ENCODE results near the gene CISH. TPM values are rescaled to one million over a fixed set of nuclear protein-coding genes. Genes with fewer than 3 reads are reported as not detected.

CISH gene
- total and polyA plus RNA-seq, 9 donors: 6.2 to 28.0 (median 21.9) TPM

GRCh38 chr3:50567386-50568167, 44.0 kb downstream of the CISH start, which contains the start of gene C3orf18:
Gene C3orf18, minus strand, starts transcription at chr3:50567747. Its CDS starts 2,048 bp downstream, at chr3:50565699.
- no peak for TF ChIP-seq EP300 (IDR thresholded peaks at IDR 0.05)
- TF ChIP-seq POLR2A (IDR thresholded peaks at IDR 0.05): no peak
- TF ChIP-seq CTCF (IDR thresholded peaks at IDR 0.05): no peak
- peak; percentile 93 to 95 (median 94) for DNase-seq
- no peaks in the 10 kb centered on the region for H3K9me3 ChIP-seq
- intact Hi-C loops (cut with DNase I): no loop called here
- no peaks in the 10 kb centered on the region for H3K27me3 ChIP-seq
- H3K36me3 ChIP-seq: no peaks in the 10 kb centered on the region
- peaks cover 13% of the 10 kb centered on the region for H3K4me1 ChIP-seq (ENCODE audit: insufficient read depth)
- H3K27ac ChIP-seq: peak within 1 kb of the TSS; percentile 32 to 84
- H3K4me3 ChIP-seq: peak within 1 kb of the TSS; percentile 71
- 1 to 3% (median 1%) methylated on average over 19 to 53 of the region's 53 CpGs for WGBS, 3 donors

GRCh38 chr3:50567011-50567385, 44.6 kb downstream of the CISH start:
- WGBS, 3 donors: 5 to 10% (median 6%) methylated on average over 11 of the region's 11 CpGs
- no peak for TF ChIP-seq POLR2A (IDR thresholded peaks at IDR 0.05)
- no peak for TF ChIP-seq EP300 (IDR thresholded peaks at IDR 0.05)
- no peak for TF ChIP-seq CTCF (IDR thresholded peaks at IDR 0.05)
- H3K4me1 ChIP-seq (ENCODE audit: insufficient read depth): peaks cover 11% of the 10 kb centered on the region
- no peaks in the 10 kb centered on the region for H3K27me3 ChIP-seq
- H3K27ac ChIP-seq: peak overlapping the region; percentile 32 to 84
- H3K9me3 ChIP-seq: no peaks in the 10 kb centered on the region
- peak overlapping the region; percentile 71 for H3K4me3 ChIP-seq
- intact Hi-C loops (cut with DNase I): no loop called here
- DNase-seq: no peak
- no peaks in the 10 kb centered on the region for H3K36me3 ChIP-seq

DNA sequence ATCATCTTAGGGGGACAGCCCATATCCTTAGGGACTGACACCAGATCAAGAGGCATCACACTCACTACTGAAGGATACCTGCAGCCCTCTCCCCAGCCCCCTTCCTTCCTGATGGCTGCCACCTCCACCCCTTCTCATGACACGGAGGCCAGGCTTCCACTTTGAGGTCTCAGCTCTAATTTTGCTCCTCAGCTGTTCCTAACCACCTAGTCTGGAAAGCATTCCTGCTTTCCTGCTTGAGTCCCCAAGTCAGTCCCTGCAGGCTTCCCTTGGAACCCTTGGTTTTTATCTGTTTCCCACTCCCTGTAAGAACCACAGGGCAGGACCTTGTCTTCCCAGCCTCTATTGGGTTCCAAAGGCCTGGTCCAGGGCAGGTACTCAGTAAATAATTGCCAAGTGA, 47.3 kb downstream of the CISH start:
- H3K4me1 ChIP-seq (ENCODE audit: insufficient read depth): peaks cover 8% of the 10 kb centered on the region
- H3K36me3 ChIP-seq: no peaks in the 10 kb centered on the region
- no peak overlapping the region for H3K4me3 ChIP-seq
- no peak for DNase-seq
- H3K27ac ChIP-seq: no peak overlapping the region
- no peaks in the 10 kb centered on the region for H3K27me3 ChIP-seq
- H3K9me3 ChIP-seq: no peaks in the 10 kb centered on the region
- WGBS, 3 donors: 83 to 100% (median 86%) methylated on average over 1 of the region's 1 CpG
- TF ChIP-seq EP300 (IDR thresholded peaks at IDR 0.05) (no peak), POLR2A (IDR thresholded peaks at IDR 0.05) (no peak), CTCF (IDR thresholded peaks at IDR 0.05) (no peak)
- intact Hi-C loops (cut with DNase I): no loop called here

DNA sequence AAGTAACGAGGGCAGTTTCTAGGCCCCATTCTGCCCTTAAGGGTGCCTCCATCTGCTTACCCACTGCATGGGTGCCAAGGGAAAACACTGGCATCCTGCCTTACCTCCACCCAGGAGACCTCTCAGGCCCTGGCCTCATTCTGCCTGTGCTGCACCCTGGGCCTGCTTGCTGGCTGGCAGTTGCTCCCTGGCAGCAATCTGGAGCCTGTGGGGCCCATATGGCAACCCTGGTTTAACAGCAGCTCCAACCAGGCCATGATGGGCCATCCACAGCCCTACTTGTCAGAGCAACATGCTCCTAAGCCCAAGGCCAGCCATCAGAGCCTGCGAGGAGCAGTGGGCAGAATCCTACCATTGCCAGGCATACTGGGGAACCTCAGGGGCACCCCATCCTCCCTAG, 47.7 kb downstream of the CISH start:
- no peaks in the 10 kb centered on the region for H3K9me3 ChIP-seq
- H3K36me3 ChIP-seq: no peaks in the 10 kb centered on the region
- no peak overlapping the region for H3K4me3 ChIP-seq
- 77 to 91% (median 78%) methylated on average over 2 of the region's 2 CpGs for WGBS, 3 donors
- no peak overlapping the region for H3K27ac ChIP-seq
- H3K4me1 ChIP-seq (ENCODE audit: insufficient read depth): peaks cover 8% of the 10 kb centered on the region
- no peaks in the 10 kb centered on the region for H3K27me3 ChIP-seq
- intact Hi-C loops (cut with DNase I): no loop called here
- DNase-seq: no peak
- no peak for TF ChIP-seq POLR2A (IDR thresholded peaks at IDR 0.05)
- TF ChIP-seq EP300 (IDR thresholded peaks at IDR 0.05): no peak
- no peak for TF ChIP-seq CTCF (IDR thresholded peaks at IDR 0.05)

Data from ovary (tissue), 9 donors.